Trophoblast cell (in vitro differentiated cells and primary cell): ENCODE measurements around the gene CBR4.

Source experiments
- DNase-seq, 2 donors: peaks; one replicate each; pipeline ENCODE4 v3.0.0-alpha.2; 2016
- H2AFZ ChIP-seq: 2 replicates; pipeline ENCODE4 v1.6.1; 2013; ENCODE audit warnings: low read length, moderate library complexity, mild to moderate bottlenecking; ENCODE audit not compliant: insufficient read depth, poor library complexity
- H2AK5ac ChIP-seq: 2 replicates; pipeline ENCODE4 v1.6.1; 2013; ENCODE audit warnings: mild to moderate bottlenecking, low read length
- H2BK120ac ChIP-seq: 2 replicates; pipeline ENCODE4 v1.6.1; 2013; ENCODE audit warnings: low read length, mild to moderate bottlenecking, moderate library complexity; ENCODE audit not compliant: insufficient read depth, poor library complexity
- H2BK12ac ChIP-seq: 2 replicates; pipeline ENCODE4 v1.6.1; 2013; ENCODE audit warnings: mild to moderate bottlenecking, low read length, moderate library complexity
- H2BK5ac ChIP-seq: 2 replicates; pipeline ENCODE4 v1.6.1; 2013; ENCODE audit warnings: low read length, low read depth, moderate library complexity, mild to moderate bottlenecking; ENCODE audit not compliant: poor library complexity
- H3K14ac ChIP-seq: 2 replicates; pipeline ENCODE4 v1.6.1; 2013; ENCODE audit warnings: mild to moderate bottlenecking, low read length
- H3K18ac ChIP-seq: 2 replicates; pipeline ENCODE4 v1.6.1; 2013; ENCODE audit warnings: mild to moderate bottlenecking, low read length
- H3K23ac ChIP-seq: 2 replicates; pipeline ENCODE4 v1.6.1; 2013; ENCODE audit warnings: low read length
- H3K27ac ChIP-seq: 2 replicates; pipeline ENCODE4 v1.5.1; 2013; ENCODE audit warnings: low read depth, mild to moderate bottlenecking, inconsistent platforms, low read length, moderate library complexity
- H3K27me3 ChIP-seq: 2 replicates; pipeline ENCODE4 v1.6.1; 2013; ENCODE audit warnings: inconsistent platforms, mild to moderate bottlenecking, low read length, moderate library complexity; ENCODE audit not compliant: insufficient read depth
- H3K36me3 ChIP-seq, 2 experiments: 1 replicate in 1 of 2; 2 replicates in 1 of 2; pipeline ENCODE4 v1.6.1; 2013; ENCODE audit warnings: low read length in 2 of 2, mild to moderate bottlenecking in 2 of 2, moderate library complexity in 1 of 2; ENCODE audit not compliant: insufficient read depth in 2 of 2, control insufficient read depth in 1 of 2
- H3K4ac ChIP-seq: 2 replicates; pipeline ENCODE4 v1.6.1; 2013; ENCODE audit warnings: low read depth, mild to moderate bottlenecking, low read length, moderate library complexity
- H3K4me1 ChIP-seq, 2 experiments: 1 replicate in 1 of 2; 2 replicates in 1 of 2; pipeline ENCODE4 v1.6.1; 2013; ENCODE audit warnings: low read length in 2 of 2, mild to moderate bottlenecking in 2 of 2, moderate library complexity in 1 of 2; ENCODE audit not compliant: insufficient read depth in 2 of 2, control insufficient read depth in 1 of 2
- H3K4me2 ChIP-seq: 2 replicates; pipeline ENCODE4 v1.6.1; 2013; ENCODE audit warnings: inconsistent platforms, mild to moderate bottlenecking, low read length, moderate library complexity
- H3K4me3 ChIP-seq: 2 replicates; pipeline ENCODE4 v1.5.1; 2013; ENCODE audit warnings: mild to moderate bottlenecking, low read depth, low read length, inconsistent platforms
- H3K79me1 ChIP-seq: one replicate; pipeline ENCODE4 v1.6.1; 2013; ENCODE audit warnings: low read length
- H3K79me2 ChIP-seq: 2 replicates; pipeline ENCODE4 v1.6.1; 2013; ENCODE audit warnings: low read length, mild to moderate bottlenecking; ENCODE audit not compliant: control insufficient read depth, insufficient read depth, poor library complexity
- H3K9ac ChIP-seq: 2 replicates; pipeline ENCODE4 v1.6.1; 2013; ENCODE audit warnings: mild to moderate bottlenecking, low read length
- H3K9me3 ChIP-seq: 2 replicates; pipeline ENCODE4 v1.6.1; 2013; ENCODE audit warnings: low read depth, mild to moderate bottlenecking, control low read depth, inconsistent platforms, low read length; ENCODE audit not compliant: insufficient read depth
- H4K12ac ChIP-seq: 2 replicates; pipeline ENCODE4 v1.6.1; 2013; ENCODE audit warnings: low read depth, mild to moderate bottlenecking, low read length, moderate library complexity
- H4K8ac ChIP-seq: 2 replicates; pipeline ENCODE4 v1.6.1; 2013; ENCODE audit warnings: low read depth, mild to moderate bottlenecking, low read length, moderate library complexity
- H4K91ac ChIP-seq: one replicate; pipeline ENCODE4 v1.6.1; 2013; ENCODE audit warnings: low read depth, mild to moderate bottlenecking, low read length, moderate library complexity
- WGBS: extraction: QIAGEN DNeasy Blood & Tissue Kit; methylation state at CpG from one replicate; pipeline ENCODE4 v1.1.7; 2013; ENCODE audit warnings: missing lambda C conversion rate; ENCODE audit not compliant: insufficient read length, insufficient coverage; ENCODE audit errors: extremely low coverage; 5-methylcytosine and 5-hydroxymethylcytosine counted together

CBR4 gene

GRCh38 chr4:168978001-168978700 is 31.9 kb downstream of the CBR4 start:
- Histone ChIP-seq H3K27me3 (no peaks in the 10 kb centered on the region), H3K14ac (no peak overlapping the region), H3K27ac (no peak overlapping the region), H2AFZ (no peak overlapping the region), H3K36me3 (peaks cover 12 to 16% of the 10 kb centered on the region in 2 experiments), H3K18ac (no peak overlapping the region), H2BK12ac (no peak overlapping the region), H3K4me2 (no peak overlapping the region), H3K79me1 (no peaks in the 10 kb centered on the region), H4K12ac (no peak overlapping the region), H2BK5ac (no peak overlapping the region), H2AK5ac (no peak overlapping the region), H3K9ac (no peak overlapping the region), H2BK120ac (no peak overlapping the region), H3K79me2 (no peaks in the 10 kb centered on the region), H3K9me3 (peaks cover 7% of the 10 kb centered on the region), H3K23ac (no peak overlapping the region), H3K4me3 (no peak overlapping the region), H3K4me1 (no peaks in the 10 kb centered on the region), H3K4ac (no peak overlapping the region), H4K8ac (no peak overlapping the region), H4K91ac (no peak overlapping the region)
- no CpG with 5 or more reads among the region's 1 CpG for WGBS
- peak in 1 of 2 donors; percentile 47 for DNase-seq

- Histone ChIP-seq H3K9me3 (peaks cover 7% of the 10 kb centered on the region), H3K27ac (no peak overlapping the region), H3K14ac (no peak overlapping the region), H3K79me1 (no peaks in the 10 kb centered on the region), H2AK5ac (no peak overlapping the region), H4K8ac (no peak overlapping the region), H3K4me3 (no peak overlapping the region), H3K79me2 (no peaks in the 10 kb centered on the region), H4K12ac (no peak overlapping the region), H3K23ac (no peak overlapping the region), H3K18ac (no peak overlapping the region), H3K27me3 (no peaks in the 10 kb centered on the region), H3K4me2 (no peak overlapping the region), H2BK12ac (no peak overlapping the region), H2BK5ac (no peak overlapping the region), H3K36me3 (peaks cover 10 to 14% of the 10 kb centered on the region in 2 experiments), H3K4me1 (no peaks in the 10 kb centered on the region), H2AFZ (no peak overlapping the region), H4K91ac (no peak overlapping the region), H3K4ac (no peak overlapping the region), H2BK120ac (no peak overlapping the region), H3K9ac (no peak overlapping the region)
- WGBS = no CpG with 5 or more reads among the region's 4 CpGs
- DNase-seq = no peak
Measured at GRCh38 chr4:168972596-168972995, 37.5 kb downstream of the CBR4 start.

- Histone ChIP-seq H3K9me3 (no peaks in the 10 kb centered on the region), H2BK12ac (no peak overlapping the region), H3K18ac (no peak overlapping the region), H3K4me1 (no peaks in the 10 kb centered on the region), H4K12ac (no peak overlapping the region), H3K4me2 (no peak overlapping the region), H2AK5ac (no peak overlapping the region), H3K4ac (no peak overlapping the region), H4K8ac (no peak overlapping the region), H3K27ac (no peak overlapping the region), H3K79me1 (no peaks in the 10 kb centered on the region), H2BK120ac (no peak overlapping the region), H2BK5ac (no peak overlapping the region), H3K9ac (no peak overlapping the region), H4K91ac (no peak overlapping the region), H3K27me3 (no peaks in the 10 kb centered on the region), H2AFZ (no peak overlapping the region), H3K79me2 (no peaks in the 10 kb centered on the region), H3K4me3 (no peak overlapping the region), H3K23ac (no peak overlapping the region), H3K36me3 (no peaks in the 10 kb centered on the region), H3K14ac (no peak overlapping the region)
- DNase-seq = peak in 1 of 2 donors; percentile 1
- no CpG with 5 or more reads among the region's 5 CpGs for WGBS
Measured at GRCh38 chr4:168960716-168961115, 49.3 kb downstream of the CBR4 start.

- no peaks in the 10 kb centered on the region for H3K9me3 ChIP-seq
- H4K12ac ChIP-seq = no peak overlapping the region
- no peak overlapping the region for H2BK120ac ChIP-seq
- no peak overlapping the region for H4K91ac ChIP-seq
- no peaks in the 10 kb centered on the region for H3K79me2 ChIP-seq
- H3K4me3 ChIP-seq = no peak overlapping the region
- no peak overlapping the region for H3K14ac ChIP-seq
- H3K79me1 ChIP-seq = no peaks in the 10 kb centered on the region
- no peak overlapping the region for H3K4ac ChIP-seq
- no peak for DNase-seq
- no peak overlapping the region for H2BK5ac ChIP-seq
- no peak overlapping the region for H4K8ac ChIP-seq
- H3K36me3 ChIP-seq = peaks cover 0 to 3% of the 10 kb centered on the region in 2 experiments
- no peak overlapping the region for H3K27ac ChIP-seq
- H2AK5ac ChIP-seq = no peak overlapping the region
- no peak overlapping the region for H2BK12ac ChIP-seq
- H3K9ac ChIP-seq = no peak overlapping the region
- peaks cover 0 to 4% of the 10 kb centered on the region in 2 experiments for H3K4me1 ChIP-seq
- H3K4me2 ChIP-seq = no peak overlapping the region
- no peaks in the 10 kb centered on the region for H3K27me3 ChIP-seq
- no peak overlapping the region for H3K18ac ChIP-seq
- no peak overlapping the region for H3K23ac ChIP-seq
- H2AFZ ChIP-seq = no peak overlapping the region
- WGBS = no CpG with 5 or more reads among the region's 2 CpGs
Measured at GRCh38 chr4:168955674-168956073, 54.4 kb downstream of the CBR4 start.
